ENCODE results near the gene RNF208.

Gene RNF208

DNA sequence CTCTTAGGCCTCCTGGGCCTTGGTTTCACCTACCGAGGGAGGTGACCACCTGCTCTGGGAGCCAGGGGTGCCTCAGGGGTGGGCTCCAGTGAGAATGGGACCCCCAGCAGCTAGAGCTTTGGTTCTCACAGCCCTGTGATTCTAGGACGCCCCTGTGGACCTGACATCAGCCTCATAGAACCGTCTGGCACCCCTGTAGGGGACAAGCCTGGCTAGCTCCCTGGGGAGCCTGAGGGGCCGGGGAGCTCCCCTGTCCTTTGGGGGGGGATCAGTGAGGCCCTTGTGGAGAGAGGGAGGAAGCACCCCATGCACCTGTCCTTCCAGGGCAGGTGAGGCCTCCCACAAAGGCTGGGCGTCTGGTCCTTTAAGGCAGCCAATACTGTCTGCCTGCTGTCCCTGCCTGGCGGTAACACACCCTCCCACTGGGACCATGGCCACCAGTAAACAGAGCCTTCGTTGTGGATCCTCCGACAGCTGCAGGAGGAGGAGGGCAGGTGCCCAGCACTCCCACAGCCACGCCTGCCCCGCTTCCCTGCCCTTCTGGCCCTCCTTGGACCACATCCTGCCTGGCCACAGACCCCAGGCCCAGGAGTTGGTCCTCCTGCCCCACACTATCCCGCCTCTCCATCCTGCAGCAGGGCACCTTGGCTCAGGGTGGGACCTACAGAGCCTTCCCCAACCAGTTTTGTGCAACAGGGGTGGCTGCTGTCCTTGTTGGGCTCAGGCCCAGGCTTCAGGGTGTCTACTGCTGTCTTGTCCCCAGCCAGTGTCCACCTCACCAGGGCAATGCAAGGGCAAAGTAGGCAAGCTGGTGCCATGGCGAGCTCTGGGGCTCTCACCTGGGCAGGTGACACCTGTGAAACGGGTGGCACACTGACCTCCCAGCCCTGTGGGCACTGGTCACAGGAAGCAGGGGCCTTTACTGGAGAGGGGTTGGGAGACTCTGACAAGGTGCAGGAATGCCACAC lies 16.0 kb upstream of the RNF208 start:
- no peak for DNase-seq

- DNase-seq, result no peak
Observed at GRCh38 chr9:137236936-137237421, 14.9 kb upstream of the RNF208 start.

DNA sequence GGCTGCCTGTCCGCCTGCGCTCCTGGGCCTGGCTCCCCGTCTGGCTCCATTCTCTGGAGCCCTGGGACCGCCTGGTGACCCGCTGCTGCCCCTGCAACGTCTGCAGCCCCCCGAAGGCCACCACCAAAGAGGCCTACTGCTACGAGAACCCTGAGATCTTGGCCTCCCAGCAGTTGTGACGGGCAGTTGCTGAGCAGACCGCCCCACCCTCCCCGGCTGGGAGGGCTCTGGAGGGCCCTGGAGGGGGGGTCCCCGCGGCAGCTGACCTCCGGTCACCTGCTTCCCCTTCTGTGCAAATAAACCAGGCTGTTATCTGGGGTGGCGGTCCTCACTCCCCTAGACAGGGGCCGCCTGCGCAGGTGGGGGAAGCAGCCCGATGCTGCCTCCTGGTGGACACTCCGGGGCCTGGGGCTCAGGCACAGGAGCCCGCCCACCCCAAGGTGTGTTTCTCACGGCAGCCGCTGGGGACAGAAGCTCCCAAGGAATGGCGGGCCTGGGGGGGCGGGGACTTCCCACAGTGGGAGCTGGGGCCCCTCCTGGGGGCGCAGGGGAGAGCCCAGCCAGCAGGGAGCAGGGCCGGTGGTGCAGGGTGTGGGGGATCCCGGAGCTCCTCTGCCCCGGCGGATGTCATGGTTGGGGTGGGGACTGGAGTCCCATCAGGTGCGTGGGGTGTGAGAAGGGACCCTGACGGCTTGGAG lies 14.3 kb upstream of the RNF208 start:
- DNase-seq, result peak; percentile 83 to 88 (median 86)

- no peak for DNase-seq
Observed at GRCh38 chr9:137235424-137236237, 13.6 kb upstream of the RNF208 start.

GRCh38 chr9:137234758-137235423 lies 12.9 kb upstream of the RNF208 start:
- no peak for DNase-seq

- DNase-seq, result no peak
Observed at GRCh38 chr9:137234055-137234697, 12.1 kb upstream of the RNF208 start.

DNA sequence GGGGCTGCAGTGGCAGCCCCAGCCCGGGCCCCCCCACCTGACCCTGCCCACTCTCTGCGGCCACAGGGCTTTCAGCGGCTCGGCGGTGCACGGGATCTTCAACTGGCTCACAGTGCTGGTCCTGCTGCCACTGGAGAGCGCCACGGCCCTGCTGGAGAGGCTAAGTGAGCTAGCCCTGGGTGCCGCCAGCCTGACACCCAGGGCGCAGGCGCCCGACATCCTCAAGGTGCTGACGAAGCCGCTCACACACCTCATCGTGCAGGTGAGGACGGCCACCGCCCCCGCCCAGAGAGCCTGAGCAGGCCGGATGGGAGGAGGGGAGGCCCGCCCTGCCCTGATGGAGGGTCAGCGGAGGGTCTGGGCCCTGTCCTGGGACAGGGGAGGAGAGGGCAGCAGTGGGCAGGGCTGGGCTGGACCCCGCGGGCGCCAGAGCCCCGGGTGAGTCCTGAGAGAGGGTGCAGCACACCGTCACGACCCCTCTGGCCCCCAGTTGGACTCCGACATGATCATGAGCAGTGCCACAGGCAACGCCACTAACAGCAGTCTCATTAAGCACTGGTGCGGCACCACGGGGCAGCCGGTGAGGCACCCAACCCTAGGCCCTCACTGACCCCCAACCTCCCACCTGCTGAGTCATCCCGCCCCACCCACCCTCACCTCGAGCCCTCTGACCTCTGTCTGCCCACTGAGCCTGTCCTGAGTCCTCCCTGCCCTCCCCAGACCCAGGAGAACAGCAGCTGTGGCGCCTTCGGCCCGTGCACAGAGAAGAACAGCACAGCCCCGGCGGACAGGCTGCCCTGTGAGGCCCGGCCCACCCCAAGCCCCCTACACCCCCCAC lies 11.3 kb upstream of the RNF208 start:
- no peak for DNase-seq

DNA sequence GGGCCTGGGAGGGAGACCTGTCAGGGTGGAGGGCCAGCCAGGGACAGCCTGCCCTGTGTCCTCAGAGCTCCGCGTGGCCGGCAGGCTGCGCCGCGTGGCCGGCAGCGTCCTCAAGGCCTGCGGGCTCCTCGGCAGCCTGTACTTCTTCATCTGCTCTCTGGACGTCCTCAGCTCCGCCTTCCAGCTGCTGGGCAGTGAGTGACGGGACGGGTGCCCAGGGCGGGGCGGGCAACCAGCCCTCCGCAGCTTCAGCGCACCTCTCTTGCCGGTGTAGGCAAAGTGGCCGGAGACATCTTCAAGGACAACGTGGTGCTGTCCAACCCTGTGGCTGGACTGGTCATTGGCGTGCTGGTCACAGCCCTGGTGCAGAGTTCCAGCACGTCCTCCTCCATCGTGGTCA lies 10.5 kb upstream of the RNF208 start:
- no peak for DNase-seq

- DNase-seq, result no peak
Observed at GRCh38 chr9:137232101-137232500, 10.1 kb upstream of the RNF208 start.

DNA sequence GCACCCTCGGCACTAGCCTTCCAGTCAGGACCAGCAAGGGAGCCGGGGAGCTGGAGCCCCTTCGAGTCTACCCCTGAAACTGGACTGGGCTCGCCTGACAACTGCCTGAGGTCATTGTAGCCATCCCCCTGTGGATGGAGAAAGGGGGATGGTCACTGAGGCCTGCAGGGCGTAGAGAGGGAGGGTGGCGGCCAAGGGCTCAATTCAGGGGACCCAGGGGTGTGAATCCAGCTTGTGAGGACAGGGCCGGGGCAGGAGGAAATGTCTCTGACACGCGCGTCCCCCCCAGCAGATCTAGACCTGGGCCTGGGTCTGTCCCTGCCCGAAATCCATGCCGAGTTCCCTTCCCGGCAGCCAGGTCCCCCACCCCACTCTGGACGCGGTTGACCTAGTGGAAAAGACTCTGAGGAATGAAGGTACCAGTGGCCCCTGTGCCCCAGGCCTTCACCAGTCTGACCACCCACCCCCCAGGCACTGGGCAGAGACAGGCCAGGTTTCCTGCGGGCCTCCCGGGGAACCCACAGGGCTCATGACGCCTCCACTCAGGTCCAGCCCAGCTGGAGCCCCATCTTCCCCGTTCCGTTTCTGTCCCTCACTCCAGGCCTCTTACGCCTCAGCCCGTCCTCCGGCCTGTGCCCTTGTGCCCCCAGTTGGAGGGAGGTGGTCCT lies 9.5 kb upstream of the RNF208 start:
- DNase-seq, result no peak

DNA sequence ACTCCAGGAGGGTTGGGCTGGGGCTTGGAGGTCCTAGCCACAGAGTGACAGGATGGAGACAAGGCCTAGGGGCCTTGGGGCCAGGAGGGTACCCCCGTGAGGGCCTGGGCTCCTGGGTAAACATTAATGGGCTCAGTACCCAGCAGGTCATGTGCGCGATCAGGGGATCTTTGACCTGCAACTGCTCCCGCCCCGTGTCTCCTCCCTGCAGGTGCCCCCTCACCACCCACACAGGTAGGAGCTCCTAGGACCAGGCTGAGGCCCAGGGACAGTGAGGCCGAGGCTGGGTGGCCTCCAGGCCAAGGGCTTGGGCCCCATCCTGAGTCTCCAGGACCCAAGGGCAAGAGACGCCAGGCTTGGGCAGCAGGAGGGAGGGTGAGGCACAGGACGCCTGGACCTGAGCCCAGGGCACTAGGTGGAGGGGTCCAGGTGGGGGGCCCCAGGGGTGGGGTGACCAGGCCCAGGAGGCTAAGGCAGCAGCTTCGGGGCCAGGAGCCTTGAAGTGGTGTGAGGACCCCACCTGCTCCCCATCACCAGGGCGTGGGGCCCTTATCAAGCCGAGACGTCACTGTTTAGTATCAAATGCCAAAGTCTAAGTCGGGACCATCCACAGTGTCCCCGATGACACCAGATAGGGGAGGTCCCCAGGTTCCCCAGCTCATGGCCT lies 8.8 kb upstream of the RNF208 start, which contains the start of gene SLC34A3:
Gene SLC34A3, plus strand, starts transcription at position 197 of the 667 bp plus-strand sequence. CDS start 802 bp downstream, outside the sequence.
- no peak for DNase-seq

- no peak for DNase-seq
Observed at GRCh38 chr9:137229903-137230704, 8.1 kb upstream of the RNF208 start.

DNA sequence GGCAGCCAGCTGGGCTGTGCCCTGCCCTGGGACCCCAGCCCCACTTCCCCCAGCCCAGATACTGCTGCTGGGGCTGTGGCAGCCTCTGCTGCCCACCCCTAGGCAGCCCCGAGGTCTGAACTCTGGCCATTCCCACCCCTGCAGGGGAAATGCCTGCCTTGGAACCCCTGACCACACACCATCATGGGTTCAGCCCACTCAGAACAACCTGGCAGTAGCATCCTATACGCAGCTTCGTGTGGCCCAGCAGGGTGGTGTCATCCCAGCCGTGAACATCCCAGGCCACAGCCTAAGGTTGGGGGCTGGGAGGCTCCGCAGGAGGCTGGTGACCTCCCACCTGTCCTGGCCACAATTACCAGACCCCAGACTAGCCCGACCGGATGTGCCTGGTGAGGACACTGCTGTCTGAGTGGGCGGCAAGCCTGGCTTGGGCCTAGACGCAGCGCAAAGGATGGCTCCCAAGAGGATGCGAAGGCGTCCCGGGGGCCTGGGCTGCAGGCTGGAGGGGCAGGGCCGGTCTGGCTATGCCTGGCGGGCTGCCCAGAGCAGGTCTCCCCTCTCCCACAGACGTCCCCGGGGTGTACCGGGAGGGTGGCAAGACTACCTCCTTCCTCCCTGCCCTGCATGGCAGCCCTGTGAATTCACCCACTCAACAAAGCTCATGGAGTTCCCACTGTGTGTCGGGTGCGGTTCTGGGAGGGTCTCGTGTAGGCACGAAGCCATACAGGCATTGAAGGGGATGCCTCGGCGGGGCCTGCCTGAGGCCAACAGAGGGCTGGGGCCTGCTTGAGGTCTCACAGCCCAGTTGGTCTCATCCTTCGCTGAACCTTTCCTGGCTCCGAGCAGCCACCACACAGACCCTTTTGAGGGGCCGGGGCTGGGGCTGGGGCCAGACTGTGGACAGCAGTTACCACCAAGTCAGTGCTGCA lies 7.2 kb upstream of the RNF208 start:
- no peak for DNase-seq

GRCh38 chr9:137228506-137228967 lies 6.5 kb upstream of the RNF208 start:
- no peak for DNase-seq

DNA sequence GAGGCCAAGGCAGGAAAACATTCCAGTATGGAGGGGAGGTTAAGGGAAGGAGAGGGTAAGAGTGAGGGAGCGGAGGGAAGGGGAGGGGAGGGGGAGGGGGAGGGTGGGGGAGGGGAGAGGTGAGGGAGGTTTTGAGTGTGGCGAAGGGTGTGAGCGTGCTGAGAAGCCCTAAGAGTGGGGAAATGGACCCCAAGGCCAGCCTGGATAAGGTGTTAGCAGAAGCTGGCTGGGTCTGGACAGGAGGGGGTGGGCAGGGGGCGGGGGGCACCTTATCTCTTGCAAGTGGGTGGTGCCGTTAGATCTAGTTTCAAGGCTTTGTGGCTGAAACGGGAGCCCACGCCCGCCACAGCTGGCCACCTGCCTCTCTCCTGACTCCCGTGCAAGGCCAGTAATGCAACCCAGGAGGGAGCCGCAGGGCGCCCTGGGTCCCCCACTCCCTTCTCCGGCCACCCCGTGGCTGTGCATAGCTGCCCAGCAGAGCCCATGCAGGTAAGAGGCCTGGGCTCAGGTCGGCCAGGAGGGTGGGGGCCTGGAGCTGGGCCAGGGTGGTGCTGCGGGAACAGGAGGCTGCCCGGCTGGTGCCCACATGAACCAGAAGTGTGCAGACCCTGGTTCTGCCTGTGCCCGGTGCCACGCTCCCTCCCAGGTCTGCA lies 5.9 kb upstream of the RNF208 start:
- DNase-seq, result no peak

DNA sequence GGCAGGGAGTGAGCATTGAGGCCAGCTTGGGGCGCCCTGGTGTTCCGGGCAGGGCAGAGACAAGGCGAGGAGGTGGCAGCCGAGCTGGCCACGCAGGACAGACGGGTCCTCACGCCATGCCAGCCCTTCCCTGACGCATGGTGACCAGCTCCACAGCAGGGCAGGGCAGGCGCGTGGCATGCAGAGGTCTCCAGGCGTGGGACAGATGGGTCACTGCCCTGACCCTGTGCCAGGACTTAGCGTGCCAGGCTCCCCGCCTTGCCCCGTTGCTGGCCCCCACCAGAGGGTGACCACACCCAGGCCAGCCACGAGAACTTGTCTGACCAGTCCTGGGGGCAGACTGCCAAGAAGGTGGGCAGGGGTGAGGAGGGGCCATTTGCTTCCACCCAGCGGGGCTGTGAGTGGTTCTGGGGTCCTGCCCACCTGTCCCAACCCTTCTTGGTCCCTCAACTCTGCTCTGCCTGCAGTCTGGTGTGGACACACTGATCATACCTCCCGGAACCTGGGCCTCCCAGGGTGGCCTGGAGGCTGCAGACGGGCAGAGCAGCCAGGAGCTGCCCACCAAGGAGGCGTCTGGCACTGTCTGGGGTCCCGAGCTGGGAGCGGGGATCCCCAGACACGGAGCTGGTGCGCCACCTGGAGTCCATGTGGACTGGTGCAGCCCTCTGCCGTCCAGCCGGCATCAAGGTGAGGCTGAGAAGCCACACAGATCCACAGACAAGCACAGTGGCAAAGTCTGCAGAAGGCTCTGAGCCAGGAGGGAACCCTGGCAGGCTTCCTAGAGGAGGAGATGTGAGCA lies 5.2 kb upstream of the RNF208 start, which contains the start of gene RNF224:
Gene RNF224, plus strand, starts transcription at position 449 of the 799 bp plus-strand sequence. CDS start 834 bp downstream, outside the sequence.
- DNase-seq, result peak; percentile 60 to 67 (median 64)
